Activated T-cell treated with anti-CD3 and anti-CD28 coated beads, Interleukin-2, amount 50 U/mL, for 4 hours (primary cell): ENCODE data around the gene TRIM17. TPM values are rescaled to one million over a fixed set of nuclear protein-coding genes. Genes with fewer than 3 reads are reported as not detected.
A peak's percentile ranks its signal among the peaks of the same experiment; 100 is the strongest.

ENCODE experiments used
- ATAC-seq, 2 donors: fragments of 200-7000 bp; cut with Tn5 transposase; one replicate each; pipeline ENCODE4 v1.10.0; 2021
- DNase-seq: peaks from one replicate; pipeline ENCODE4 v3.0.0-alpha.2; 2020
- H3K27me3 Mint-ChIP-seq: one replicate; pipeline ENCODE4 v1.8.0; 2021; ENCODE audit warnings: low read depth, mixed read lengths
- H3K36me3 Mint-ChIP-seq: one replicate; pipeline ENCODE4 v1.8.0; 2022; ENCODE audit warnings: mixed read lengths; ENCODE audit not compliant: insufficient read depth
- H3K4me1 Mint-ChIP-seq: one replicate; pipeline ENCODE4 v1.8.0; 2021; ENCODE audit warnings: low read depth, mixed read lengths
- H3K4me3 Mint-ChIP-seq: one replicate; pipeline ENCODE4 v1.8.0; 2021; ENCODE audit warnings: mild to moderate bottlenecking, moderate library complexity, mixed read lengths
- H3K9me3 Mint-ChIP-seq: one replicate; pipeline ENCODE4 v1.8.0; 2021; ENCODE audit warnings: mixed read lengths
- total RNA-seq, 3 donors: library from RNA; stranded (reverse); gene quantifications; one replicate each; pipeline ENCODE4 v1.2.1, GENCODE V29; 2021

TRIM17 gene
- total RNA-seq, 3 donors from 2014 or later = 0.57 to 1.1 (median 0.66) TPM

DNA sequence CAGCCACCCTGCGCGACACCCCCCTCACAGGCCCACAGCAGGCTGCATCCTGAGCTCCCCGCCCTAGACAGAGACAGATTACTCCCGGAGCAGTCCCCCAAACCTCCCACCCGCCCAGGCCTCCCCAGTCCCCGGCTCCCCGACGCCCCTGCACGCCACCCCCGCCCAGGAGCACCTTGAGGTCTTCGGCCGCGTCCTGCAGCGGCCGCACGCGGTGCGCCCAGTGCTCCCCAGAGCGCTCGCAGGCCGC lies 10.8 kb downstream of the TRIM17 start:
- Mint-ChIP-seq H3K4me3 (peak overlapping the region; percentile 92), H3K4me1 (peaks cover 47% of the 10 kb centered on the region), H3K36me3 (peaks cover 18% of the 10 kb centered on the region), H3K27me3 (no peaks in the 10 kb centered on the region), H3K9me3 (no peaks in the 10 kb centered on the region)
- ATAC-seq = peak in 1 of 2 donors; percentile 7
- DNase-seq = no peak

DNA sequence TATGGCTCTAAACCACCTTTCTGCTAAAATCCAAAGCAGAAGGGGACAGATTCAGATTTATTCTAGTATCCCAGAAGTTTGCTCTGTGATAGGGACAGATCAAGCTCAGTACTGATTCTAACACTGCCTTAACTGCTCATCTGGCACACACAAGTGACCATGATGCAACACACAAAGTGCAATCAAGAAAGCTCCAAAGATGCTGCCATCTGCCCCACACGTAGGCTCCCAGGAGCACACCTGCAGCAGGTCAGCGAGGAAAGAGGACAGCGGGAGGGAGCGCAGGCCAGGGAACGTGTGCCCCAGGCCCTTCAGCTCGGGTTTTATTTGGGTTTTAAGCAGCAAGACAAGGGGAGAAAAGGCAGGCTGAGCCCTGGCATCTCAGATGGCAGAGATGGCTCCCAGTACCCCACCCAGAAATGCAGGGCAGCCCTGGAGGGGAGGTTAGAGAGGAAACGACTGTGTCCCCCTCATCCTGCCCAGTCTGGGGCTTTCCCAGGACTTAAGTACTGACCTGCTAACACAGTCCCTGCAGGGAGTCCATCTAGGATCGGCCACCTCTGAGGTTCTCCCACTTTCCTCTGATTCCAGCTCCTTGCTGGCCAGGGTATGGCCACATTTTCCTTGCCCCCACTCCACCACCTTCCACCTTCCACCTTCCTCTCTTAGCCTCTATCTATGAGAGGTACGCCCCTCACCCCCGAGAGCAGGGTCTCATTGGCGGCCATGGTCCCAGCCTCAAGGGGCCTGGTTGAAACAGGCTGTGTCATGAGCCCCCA lies 11.3 kb downstream of the TRIM17 start:
- peaks cover 18% of the 10 kb centered on the region for H3K36me3 Mint-ChIP-seq
- peaks cover 48% of the 10 kb centered on the region for H3K4me1 Mint-ChIP-seq
- H3K4me3 Mint-ChIP-seq = peak overlapping the region; percentile 92
- no peak for ATAC-seq
- no peaks in the 10 kb centered on the region for H3K27me3 Mint-ChIP-seq
- no peaks in the 10 kb centered on the region for H3K9me3 Mint-ChIP-seq
- no peak for DNase-seq

DNA sequence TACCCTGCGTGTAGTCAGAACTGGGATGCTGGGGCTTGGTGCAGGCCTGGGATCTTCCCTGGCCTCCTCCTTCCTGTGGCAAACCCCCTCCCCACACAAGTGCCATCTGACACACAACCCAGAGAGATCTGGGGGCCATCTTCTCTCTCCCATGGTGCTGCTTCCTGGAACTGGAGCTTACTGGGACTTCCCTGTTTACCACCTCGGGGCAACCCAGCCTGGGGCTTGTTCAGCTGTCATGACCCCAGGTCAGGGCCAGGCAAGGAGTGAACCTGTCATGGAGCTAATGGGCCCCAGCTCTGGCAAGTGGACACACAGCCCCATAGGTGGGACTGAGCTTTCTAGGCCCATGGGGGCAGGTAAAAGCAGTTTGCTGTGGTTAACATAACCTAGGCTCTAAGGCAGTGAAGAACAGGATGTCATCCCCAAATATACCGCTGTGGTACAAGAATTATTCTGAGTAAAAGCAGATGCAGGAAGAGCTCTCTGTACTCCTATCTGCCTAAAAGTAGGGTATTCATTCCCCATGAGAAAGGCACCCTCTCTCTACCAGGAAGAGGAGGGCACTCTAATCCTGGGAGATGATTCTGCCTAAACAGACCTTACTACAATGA lies 12.4 kb downstream of the TRIM17 start:
- Mint-ChIP-seq H3K4me1 (peaks cover 51% of the 10 kb centered on the region), H3K27me3 (no peaks in the 10 kb centered on the region), H3K9me3 (no peaks in the 10 kb centered on the region), H3K36me3 (peaks cover 21% of the 10 kb centered on the region), H3K4me3 (peak overlapping the region; percentile 92)
- no peak for DNase-seq
- ATAC-seq = no peak

DNA sequence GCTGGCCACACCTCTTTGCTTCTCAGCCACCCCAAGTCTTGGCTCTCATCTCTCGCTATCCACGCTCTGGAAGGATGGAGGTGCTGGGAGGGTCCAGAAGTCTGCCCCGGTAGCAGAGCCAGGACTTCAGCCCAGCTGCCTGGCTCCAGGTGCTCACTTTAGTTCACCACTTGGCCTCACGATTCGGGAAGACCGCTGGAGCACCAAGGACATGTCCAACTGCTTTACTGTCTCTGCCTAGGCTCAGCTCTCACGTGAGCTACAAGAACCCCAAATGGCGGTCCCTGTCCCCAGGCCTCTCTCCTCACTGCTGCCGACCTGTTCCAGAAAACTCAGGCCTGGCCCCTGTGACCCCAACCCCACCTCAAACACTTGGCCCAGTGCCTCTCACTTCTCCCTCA lies 13.4 kb downstream of the TRIM17 start:
- no peak for DNase-seq
- Mint-ChIP-seq H3K4me3 (no peak overlapping the region), H3K27me3 (no peaks in the 10 kb centered on the region), H3K4me1 (peaks cover 56% of the 10 kb centered on the region), H3K9me3 (no peaks in the 10 kb centered on the region), H3K36me3 (peaks cover 21% of the 10 kb centered on the region)
- ATAC-seq = no peak

DNA sequence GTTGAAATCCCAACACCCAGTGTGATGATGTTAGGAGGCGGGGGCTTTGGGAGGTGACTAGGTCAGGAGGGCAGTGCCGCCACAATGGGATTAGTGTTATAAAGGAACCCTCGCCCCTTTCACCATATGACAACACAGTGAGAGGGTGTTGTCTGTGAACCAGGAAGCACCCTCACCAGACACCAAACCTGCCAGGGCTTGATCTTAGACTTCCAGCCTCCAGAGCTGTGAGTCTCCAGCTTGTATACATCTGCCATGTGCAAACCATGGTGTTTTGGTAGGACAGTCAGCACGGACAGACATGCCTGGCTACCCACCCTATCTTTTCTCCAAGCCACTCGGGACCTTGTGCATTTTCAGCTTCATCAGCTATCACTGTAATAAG lies 14.0 kb downstream of the TRIM17 start:
- ATAC-seq (no peak), DNase-seq (no peak)
- Mint-ChIP-seq H3K4me1 (peaks cover 59% of the 10 kb centered on the region), H3K9me3 (no peaks in the 10 kb centered on the region), H3K4me3 (no peak overlapping the region), H3K27me3 (no peaks in the 10 kb centered on the region), H3K36me3 (peaks cover 24% of the 10 kb centered on the region)

DNA sequence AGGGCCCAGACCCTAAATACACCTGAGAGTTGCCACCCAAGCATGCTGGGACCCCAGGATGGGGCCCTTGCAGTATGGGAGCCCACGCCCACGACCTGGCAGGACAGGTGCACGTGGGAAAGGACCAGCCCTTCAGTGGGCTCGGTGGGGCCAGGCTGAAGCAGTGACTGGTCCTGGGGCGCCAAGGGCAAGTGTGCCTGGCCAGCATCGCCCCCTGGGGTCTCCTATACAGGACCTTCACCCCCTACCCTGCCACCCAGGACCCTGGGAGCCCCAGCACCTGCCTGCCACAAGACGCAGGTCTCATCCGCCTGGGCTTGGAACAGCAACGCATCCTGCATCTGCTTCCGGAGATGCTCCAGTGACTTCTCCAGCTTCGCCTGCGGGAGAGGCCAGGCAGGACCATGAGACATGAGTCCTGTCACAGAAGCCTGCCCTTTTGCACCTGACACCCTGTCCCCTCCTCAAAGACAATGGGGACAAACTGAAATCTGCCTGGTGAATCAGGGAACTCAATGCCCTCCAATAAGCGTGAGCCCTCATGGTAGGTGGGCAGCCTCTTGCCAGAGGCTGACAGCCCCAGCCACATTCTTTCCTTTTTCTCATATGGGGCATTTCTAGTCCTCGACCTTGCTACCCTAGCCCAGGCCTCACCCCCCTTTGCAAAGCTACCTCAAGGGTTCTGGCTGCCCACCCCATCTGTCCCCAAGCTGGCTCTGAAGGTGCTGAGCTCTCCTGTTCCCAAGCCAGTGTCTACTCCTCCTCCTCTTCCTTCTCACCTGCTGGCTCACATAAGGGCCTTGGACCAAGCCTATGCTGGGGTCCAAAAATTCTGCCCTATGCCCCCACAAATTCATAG lies 14.7 kb downstream of the TRIM17 start:
- DNase-seq (no peak), ATAC-seq (no peak)
- H3K9me3 Mint-ChIP-seq = no peaks in the 10 kb centered on the region
- no peak overlapping the region for H3K4me3 Mint-ChIP-seq
- H3K4me1 Mint-ChIP-seq = peaks cover 61% of the 10 kb centered on the region
- no peaks in the 10 kb centered on the region for H3K27me3 Mint-ChIP-seq
- peaks cover 24% of the 10 kb centered on the region for H3K36me3 Mint-ChIP-seq

DNA sequence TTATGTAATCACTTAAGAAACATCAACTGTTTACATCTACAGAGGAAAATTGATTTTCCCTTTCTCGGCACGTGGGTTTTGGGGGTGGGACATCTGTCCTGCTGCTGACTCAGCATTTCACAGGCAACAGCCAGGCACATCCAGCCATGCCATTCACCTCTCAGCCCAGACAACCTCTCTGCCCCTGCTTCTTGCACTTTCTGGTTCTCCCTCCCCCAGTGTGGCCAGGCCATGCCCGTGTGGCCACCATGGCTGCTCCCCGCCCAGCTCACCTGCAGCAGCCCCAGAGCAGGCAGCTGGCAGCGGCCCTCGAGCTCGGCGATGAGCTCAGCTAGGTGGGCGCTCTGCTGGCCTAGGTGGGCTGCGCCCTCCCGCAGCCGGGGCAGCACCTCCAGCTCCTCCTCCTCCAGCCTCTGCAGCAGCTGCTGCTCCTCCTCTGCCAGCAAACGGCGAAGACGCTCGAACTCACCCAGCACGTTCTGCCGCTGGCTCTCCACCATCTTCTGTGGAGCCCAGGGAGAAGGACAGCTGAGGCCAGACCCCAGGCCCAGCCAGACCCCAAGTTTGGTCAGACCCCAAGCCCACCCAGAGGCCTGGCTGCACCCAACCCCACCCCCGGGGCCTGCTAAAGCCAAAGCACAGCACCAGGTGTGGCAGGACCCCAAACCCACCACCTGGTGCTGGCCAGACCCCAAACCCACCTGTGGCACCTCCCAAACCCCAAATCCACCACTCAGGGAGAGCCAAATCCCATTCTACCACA lies 15.8 kb downstream of the TRIM17 start:
- Mint-ChIP-seq H3K27me3 (no peaks in the 10 kb centered on the region), H3K36me3 (peaks cover 28% of the 10 kb centered on the region), H3K4me1 (peaks cover 61% of the 10 kb centered on the region), H3K9me3 (no peaks in the 10 kb centered on the region), H3K4me3 (no peak overlapping the region)
- ATAC-seq = no peak
- DNase-seq = no peak

DNA sequence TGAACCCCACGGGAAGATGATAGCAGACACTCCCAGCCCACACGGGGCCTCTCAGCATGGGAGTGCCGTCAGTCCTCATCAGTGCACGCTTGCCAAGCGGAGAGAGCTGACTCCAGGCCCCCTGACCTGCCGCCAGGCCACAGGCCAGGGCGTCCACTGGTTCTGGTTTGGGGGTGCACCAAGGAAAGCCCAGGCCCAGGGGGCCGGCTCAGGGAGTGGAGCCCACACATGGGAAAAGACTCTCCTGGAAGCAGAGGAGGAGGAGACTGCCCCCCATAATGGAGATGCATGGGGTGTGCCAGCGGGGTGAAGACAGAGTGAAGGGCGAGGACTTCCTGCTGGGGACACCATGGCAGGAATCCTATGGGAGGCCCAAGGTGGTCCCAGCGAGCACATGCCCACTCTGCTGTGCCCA lies 16.4 kb downstream of the TRIM17 start:
- no peak for ATAC-seq
- no peak for DNase-seq
- no peak overlapping the region for H3K4me3 Mint-ChIP-seq
- no peaks in the 10 kb centered on the region for H3K27me3 Mint-ChIP-seq
- H3K36me3 Mint-ChIP-seq = peaks cover 35% of the 10 kb centered on the region
- H3K9me3 Mint-ChIP-seq = no peaks in the 10 kb centered on the region
- H3K4me1 Mint-ChIP-seq = peaks cover 58% of the 10 kb centered on the region

DNA sequence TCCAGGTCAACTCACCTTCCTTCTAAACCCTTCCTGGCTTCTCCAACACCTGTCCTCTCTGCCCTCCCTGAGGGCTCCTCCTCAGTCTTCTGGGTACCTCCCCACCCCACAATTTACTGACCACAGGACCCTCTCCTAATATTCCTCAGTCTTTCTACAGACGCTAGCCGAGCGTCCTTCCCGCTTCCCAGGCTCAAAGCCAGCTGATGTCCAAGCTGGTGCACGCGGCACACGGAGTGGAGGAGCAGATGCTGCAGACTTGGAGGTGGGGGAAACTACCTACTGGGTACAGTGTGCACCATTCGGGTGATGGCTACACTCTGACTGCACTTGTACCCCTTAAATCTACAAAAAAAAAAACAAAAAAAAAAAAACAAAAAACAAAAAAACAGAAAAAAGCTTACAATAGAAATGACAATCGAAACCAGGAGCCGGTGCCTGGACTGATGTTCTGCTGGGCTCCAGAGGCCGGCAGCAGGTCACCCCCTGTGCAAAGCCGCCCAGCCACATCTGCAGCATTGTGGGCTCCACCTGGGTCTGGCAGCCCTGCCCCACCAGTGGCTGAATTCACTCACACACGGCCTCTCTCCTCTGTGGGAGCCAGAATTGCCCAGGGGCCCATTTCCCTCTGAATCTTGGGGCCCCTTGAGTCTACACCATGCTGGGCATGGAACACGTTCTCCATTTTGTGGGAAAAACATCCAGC lies 17.0 kb downstream of the TRIM17 start:
- Mint-ChIP-seq H3K36me3 (peaks cover 34% of the 10 kb centered on the region), H3K9me3 (no peaks in the 10 kb centered on the region), H3K4me1 (peaks cover 52% of the 10 kb centered on the region), H3K27me3 (no peaks in the 10 kb centered on the region), H3K4me3 (no peak overlapping the region)
- no peak for DNase-seq
- ATAC-seq = no peak

DNA sequence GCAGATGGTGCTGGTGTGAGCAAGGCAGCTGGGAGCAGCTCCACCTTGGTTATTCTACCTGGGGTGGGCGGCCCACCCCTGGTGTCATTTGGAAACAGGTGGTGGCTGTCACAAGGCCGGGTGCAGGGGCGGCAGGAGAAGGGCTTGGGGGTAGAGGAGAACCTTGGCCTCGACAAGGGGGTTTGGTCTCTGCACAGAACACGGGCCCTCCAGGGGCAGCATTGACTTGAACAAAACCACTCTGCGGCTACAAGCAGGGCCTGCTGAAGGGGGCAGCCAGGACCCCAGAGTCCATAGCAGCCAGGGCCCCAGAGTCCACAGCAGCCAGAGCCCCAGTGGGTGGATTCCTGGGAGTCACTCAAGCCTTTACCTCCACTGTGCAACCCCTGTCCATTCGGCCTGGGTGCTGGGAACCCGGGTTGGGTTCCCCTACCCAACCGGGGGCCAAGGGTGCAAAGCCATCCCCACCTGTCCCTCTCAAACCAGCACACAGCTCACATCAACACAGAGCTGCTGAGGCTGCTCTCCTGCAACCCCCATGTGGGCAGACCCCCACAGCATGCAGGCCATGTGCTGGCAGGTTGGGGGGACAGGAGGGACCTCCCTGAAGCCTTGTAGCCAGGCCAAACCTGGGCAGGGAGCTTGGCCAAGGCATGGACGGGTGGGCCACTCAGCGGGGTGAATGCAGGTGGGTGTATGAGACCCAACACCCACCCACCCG lies 17.8 kb downstream of the TRIM17 start:
- Mint-ChIP-seq H3K36me3 (peaks cover 29% of the 10 kb centered on the region), H3K4me3 (no peak overlapping the region), H3K9me3 (no peaks in the 10 kb centered on the region), H3K4me1 (peaks cover 44% of the 10 kb centered on the region), H3K27me3 (no peaks in the 10 kb centered on the region)
- DNase-seq (no peak), ATAC-seq (no peak)

DNA sequence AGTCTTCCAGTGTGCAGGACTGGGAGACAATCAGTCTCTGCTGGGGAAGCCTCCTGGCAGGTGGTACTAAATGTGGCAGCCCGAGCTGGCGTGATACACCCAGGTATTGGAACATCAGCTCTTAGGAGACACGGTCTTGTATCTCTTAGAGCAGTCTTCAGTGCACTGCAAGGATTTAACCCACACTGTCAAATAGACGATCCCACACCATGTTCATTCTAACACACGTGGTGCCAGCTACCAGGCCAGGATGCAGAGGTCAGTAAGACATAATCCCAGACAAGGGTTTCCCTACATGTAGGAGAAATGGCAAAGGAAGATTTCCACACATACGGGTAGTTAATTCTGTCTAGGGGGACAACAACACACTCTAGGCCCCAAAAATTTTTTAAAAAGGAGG lies 18.7 kb downstream of the TRIM17 start:
- no peak for ATAC-seq
- H3K4me1 Mint-ChIP-seq = peaks cover 35% of the 10 kb centered on the region

DNA sequence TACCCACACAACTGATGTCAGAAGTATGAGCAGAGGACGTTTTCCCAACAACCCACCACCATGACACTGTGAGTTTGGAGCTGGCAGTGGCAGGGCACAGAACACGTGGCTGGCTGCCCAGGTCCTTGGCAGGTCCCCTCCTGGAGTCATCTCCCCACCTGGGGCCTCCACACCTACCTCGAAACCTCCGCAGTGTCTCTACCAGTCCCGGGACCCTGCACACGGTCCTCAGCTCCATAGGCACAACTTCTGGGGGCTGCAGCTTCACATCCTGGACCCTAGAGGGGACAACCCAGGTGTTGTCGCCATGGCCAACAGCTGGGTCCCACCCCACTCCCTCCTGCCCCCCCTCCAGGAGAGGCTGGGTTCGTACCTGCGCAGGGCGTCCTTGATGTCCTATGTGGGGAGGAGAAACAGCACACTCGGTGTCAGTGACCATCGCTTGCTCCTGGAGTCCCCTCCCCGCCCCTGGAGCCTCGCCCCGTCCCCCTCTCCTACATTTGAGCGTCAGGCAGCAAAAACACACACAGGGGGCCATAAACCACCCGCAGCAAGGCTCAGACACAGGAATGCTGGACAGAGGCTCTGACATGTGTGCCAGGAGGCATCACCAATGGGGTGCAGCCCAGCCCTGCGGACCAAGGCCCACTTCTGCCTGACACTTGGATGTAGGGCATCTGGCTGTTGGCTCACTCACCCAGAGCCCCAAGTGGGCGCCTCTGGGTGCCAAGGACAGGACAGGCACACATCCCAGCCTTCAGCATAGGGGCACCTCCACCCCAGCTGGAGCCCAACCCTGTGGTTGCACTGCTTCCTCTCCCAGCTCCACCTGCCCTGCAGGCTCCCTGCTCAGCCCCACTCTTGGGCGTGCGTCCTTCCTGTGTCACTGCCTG lies 19.6 kb downstream of the TRIM17 start:
- ATAC-seq = no peak
- Mint-ChIP-seq H3K27me3 (no peaks in the 10 kb centered on the region), H3K36me3 (peaks cover 21% of the 10 kb centered on the region), H3K9me3 (no peaks in the 10 kb centered on the region), H3K4me3 (no peak overlapping the region), H3K4me1 (peaks cover 25% of the 10 kb centered on the region)
- DNase-seq = no peak

More for the DNA sequence above, 18.7 kb downstream of the TRIM17 start:
- Mint-ChIP-seq H3K27me3 (no peaks in the 10 kb centered on the region), H3K4me3 (no peak overlapping the region), H3K36me3 (peaks cover 21% of the 10 kb centered on the region), H3K9me3 (no peaks in the 10 kb centered on the region)
- DNase-seq = no peak
